ENCODE measurements around the gene NAV2. TPM values are rescaled to one million over a fixed set of nuclear protein-coding genes. Genes with fewer than 3 reads are reported as not detected.

The NAV2 gene
- total RNA-seq, 4 donors from 2014 or later: 9.6 to 40.0 (median 23.1) TPM

- H3K4me3 ChIP-seq: no peak overlapping the region
- H3K27me3 ChIP-seq: no peaks in the 10 kb centered on the region
- H3K9me3 ChIP-seq: no peaks in the 10 kb centered on the region
- H3K4me1 ChIP-seq: peaks cover 0 to 10% (median 5%) of the 10 kb centered on the region in 4 donors
- H3K27ac ChIP-seq: no peak overlapping the region
- no peak for TF ChIP-seq EP300 (IDR thresholded peaks at IDR 0.05; ENCODE audit: low read depth)
- no peak for TF ChIP-seq CTCF (IDR thresholded peaks at IDR 0.05)
- TF ChIP-seq POLR2AphosphoS5 (IDR thresholded peaks at IDR 0.05): no peak
- TF ChIP-seq POLR2A (IDR thresholded peaks at IDR 0.05): no peak
- WGBS, 2 donors (ENCODE audit: low coverage in 1 of 2): 69 to 80% methylated on average over 6 to 8 of the region's 8 CpGs
- in situ Hi-C loops (cut with MboI; ENCODE audit: low pct_ligation_motif_present in 1 of 4, low pct_unique_long_range_greater_than_20kb in 1 of 4, low sequenced_read_pairs in 3 of 4): no loop called here
- H3K36me3 ChIP-seq: no peaks in the 10 kb centered on the region
- no peak for DNase-seq
- intact Hi-C loops (cut with DNase I; ENCODE audit: low total_unique reads): no loop called here
Measured at GRCh38 chr11:20025332-20025840, 312.7 kb downstream of the NAV2 start.

- in situ Hi-C loops (cut with MboI; ENCODE audit: low pct_ligation_motif_present in 1 of 4, low pct_unique_long_range_greater_than_20kb in 1 of 4, low sequenced_read_pairs in 3 of 4) (no loop called here), intact Hi-C loops (cut with DNase I; ENCODE audit: low total_unique reads) (no loop called here)
- H3K36me3 ChIP-seq: no peaks in the 10 kb centered on the region
- TF ChIP-seq EP300 (IDR thresholded peaks at IDR 0.05; ENCODE audit: low read depth): no peak
- TF ChIP-seq POLR2AphosphoS5 (IDR thresholded peaks at IDR 0.05): no peak
- TF ChIP-seq POLR2A (IDR thresholded peaks at IDR 0.05): no peak
- TF ChIP-seq CTCF (IDR thresholded peaks at IDR 0.05): no peak
- DNase-seq: no peak
- H3K4me1 ChIP-seq: peaks cover 0 to 17% (median 5%) of the 10 kb centered on the region in 4 donors
- H3K27me3 ChIP-seq: no peaks in the 10 kb centered on the region
- H3K27ac ChIP-seq: no peak overlapping the region
- WGBS, 2 donors (ENCODE audit: low coverage in 1 of 2): 52 to 54% methylated on average over 11 to 15 of the region's 15 CpGs
- no peak overlapping the region for H3K4me3 ChIP-seq
- no peaks in the 10 kb centered on the region for H3K9me3 ChIP-seq
Measured at GRCh38 chr11:20026629-20027555, 314.3 kb downstream of the NAV2 start.

GRCh38 chr11:20027556-20028013 is 314.9 kb downstream of the NAV2 start:
- no peak overlapping the region for H3K4me3 ChIP-seq
- no peak for DNase-seq
- intact Hi-C loops (cut with DNase I; ENCODE audit: low total_unique reads) (no loop called here), in situ Hi-C loops (cut with MboI; ENCODE audit: low pct_ligation_motif_present in 1 of 4, low pct_unique_long_range_greater_than_20kb in 1 of 4, low sequenced_read_pairs in 3 of 4) (no loop called here)
- H3K36me3 ChIP-seq: no peaks in the 10 kb centered on the region
- no peaks in the 10 kb centered on the region for H3K9me3 ChIP-seq
- no peak overlapping the region for H3K27ac ChIP-seq
- TF ChIP-seq POLR2A (IDR thresholded peaks at IDR 0.05) (no peak), EP300 (IDR thresholded peaks at IDR 0.05; ENCODE audit: low read depth) (no peak), POLR2AphosphoS5 (IDR thresholded peaks at IDR 0.05) (no peak)
- 12 to 34% methylated on average over 2 to 4 of the region's 4 CpGs for WGBS, 2 donors (ENCODE audit: low coverage in 1 of 2)
- H3K27me3 ChIP-seq: no peaks in the 10 kb centered on the region
- peaks cover 0 to 17% (median 5%) of the 10 kb centered on the region in 4 donors for H3K4me1 ChIP-seq

GRCh38 chr11:20029193-20029592 is 316.6 kb downstream of the NAV2 start:
- intact Hi-C loops (cut with DNase I; ENCODE audit: low total_unique reads): no loop called here
- H3K27ac ChIP-seq: no peak overlapping the region
- no peaks in the 10 kb centered on the region for H3K9me3 ChIP-seq
- WGBS, 2 donors (ENCODE audit: low coverage in 1 of 2): 81 to 100% methylated on average over 1 to 3 of the region's 3 CpGs
- TF ChIP-seq POLR2AphosphoS5 (IDR thresholded peaks at IDR 0.05): no peak
- H3K4me3 ChIP-seq: no peak overlapping the region
- in situ Hi-C loops (cut with MboI; ENCODE audit: low pct_ligation_motif_present in 1 of 4, low pct_unique_long_range_greater_than_20kb in 1 of 4, low sequenced_read_pairs in 3 of 4): no loop called here
- H3K27me3 ChIP-seq: no peaks in the 10 kb centered on the region
- H3K36me3 ChIP-seq: no peaks in the 10 kb centered on the region
- no peak for DNase-seq
- peaks cover 0 to 17% (median 5%) of the 10 kb centered on the region in 4 donors for H3K4me1 ChIP-seq

- TF ChIP-seq POLR2AphosphoS5 (IDR thresholded peaks at IDR 0.05) (no peak), CTCF (IDR thresholded peaks at IDR 0.05) (no peak), POLR2A (IDR thresholded peaks at IDR 0.05) (no peak), EP300 (IDR thresholded peaks at IDR 0.05; ENCODE audit: low read depth) (no peak)
- intact Hi-C loops (cut with DNase I; ENCODE audit: low total_unique reads) (no loop called here), in situ Hi-C loops (cut with MboI; ENCODE audit: low pct_ligation_motif_present in 1 of 4, low pct_unique_long_range_greater_than_20kb in 1 of 4, low sequenced_read_pairs in 3 of 4) (no loop called here)
- no peaks in the 10 kb centered on the region for H3K27me3 ChIP-seq
- no peaks in the 10 kb centered on the region for H3K9me3 ChIP-seq
- 91 to 94% methylated on average over 1 of the region's 1 CpG for whole genome bisulfite sequencing, 2 donors (ENCODE audit: low coverage in 1 of 2)
- no peak overlapping the region for H3K27ac ChIP-seq
- H3K36me3 ChIP-seq: no peaks in the 10 kb centered on the region
- DNase-seq: no peak
- no peak overlapping the region for H3K4me3 ChIP-seq
- H3K4me1 ChIP-seq: peaks cover 0 to 17% (median 5%) of the 10 kb centered on the region in 4 donors
Measured at GRCh38 chr11:20030472-20030871, 317.8 kb downstream of the NAV2 start.

All from transverse colon (tissue), 4 donors.